ENCODE results near the gene RHOD. TPM values are rescaled to one million over a fixed set of nuclear protein-coding genes. Genes with fewer than 3 reads are reported as not detected.

Gene RHOD
- total and polyA plus RNA-seq, 7 donors: 11.2 to 24.2 (median 14.6) TPM

- Histone ChIP-seq H3K9me3 (no peaks in the 10 kb centered on the region), H3K4me1 (peaks cover 0 to 50% (median 41%) of the 10 kb centered on the region in 4 donors), H3K4me3 (peak overlapping the region; percentile 78 to 97 (median 96)), H3K27ac (peak overlapping the region; percentile 94 to 99 (median 98)), H3K36me3 (no peaks in the 10 kb centered on the region), H3K27me3 (no peaks in the 10 kb centered on the region)
- intact Hi-C loops (cut with DNase I): loop anchor here (2.0 to 10.0 kb wide), 3 partner anchors 48 to 685 kb away; no protein-coding TSS in a partner anchor
- TF ChIP-seq EP300 (IDR thresholded peaks at IDR 0.05) (no peak), POLR2A (IDR thresholded peaks at IDR 0.05) (no peak), CTCF (IDR thresholded peaks at IDR 0.05) (no peak)
- 1% methylated on average over 61 of the region's 61 CpGs for WGBS, 2 donors
- peak; percentile 63 for DNase-seq
These were observed 63.1 kb downstream of the RHOD start for GRCh38 chr11:67119585-67120391.

GRCh38 chr11:67120456-67120855, 63.8 kb downstream of the RHOD start:
- Histone ChIP-seq H3K36me3 (no peaks in the 10 kb centered on the region), H3K9me3 (no peaks in the 10 kb centered on the region), H3K4me1 (peaks cover 0 to 56% (median 42%) of the 10 kb centered on the region in 4 donors), H3K27me3 (no peaks in the 10 kb centered on the region), H3K27ac (peak overlapping the region; percentile 94 to 99 (median 98)), H3K4me3 (peak overlapping the region; percentile 78 to 97 (median 96))
- intact Hi-C loops (cut with DNase I): loop anchor here (5.0 kb wide), 1 partner anchor 47 kb away; no protein-coding TSS in a partner anchor
- TF ChIP-seq POLR2A (IDR thresholded peaks at IDR 0.05) (no peak), POLR2AphosphoS5 (IDR thresholded peaks at IDR 0.05) (no peak), CTCF (IDR thresholded peaks at IDR 0.05) (no peak), EP300 (IDR thresholded peaks at IDR 0.05) (no peak)
- no peak for DNase-seq
- 1% methylated on average over 12 of the region's 12 CpGs for WGBS, 2 donors

- TF ChIP-seq POLR2A (IDR thresholded peaks at IDR 0.05): no peak
- no peak for TF ChIP-seq EP300 (IDR thresholded peaks at IDR 0.05)
- TF ChIP-seq CTCF (IDR thresholded peaks at IDR 0.05): no peak
- TF ChIP-seq POLR2AphosphoS5 (IDR thresholded peaks at IDR 0.05): peak in 2 of 4 donors; percentile 18 to 60
- no peaks in the 10 kb centered on the region for H3K9me3 ChIP-seq
- H3K27ac ChIP-seq: peak overlapping the region; percentile 94 to 99 (median 98)
- H3K4me3 ChIP-seq: peak overlapping the region; percentile 78 to 97 (median 96)
- peak; percentile 70 for DNase-seq
- no peaks in the 10 kb centered on the region for H3K27me3 ChIP-seq
- H3K4me1 ChIP-seq: peaks cover 0 to 58% (median 43%) of the 10 kb centered on the region in 4 donors
- WGBS, 2 donors: 7 to 11% methylated on average over 9 of the region's 9 CpGs
- intact Hi-C loops (cut with DNase I): loop anchor here (5.0 kb wide), 1 partner anchor 46 kb away; no protein-coding TSS in a partner anchor
- peaks cover 0 to 2% (median under 1%) of the 10 kb centered on the region in 4 donors for H3K36me3 ChIP-seq
These were observed 64.4 kb downstream of the RHOD start for GRCh38 chr11:67120881-67121710.

Other genes with a start within 250 kb of the RHOD start
- 10 to 100 TPM in 1 of 4 donors, 1 to 10 TPM in 3; 6.1 to 23.0 (median 9.1) TPM for gene RCE1, start 213.4 kb upstream of the RHOD start, total RNA-seq
- 10 to 100 TPM in 1 of 3 donors, 1 to 10 TPM in 2; 7.8 to 21.8 (median 8.3) TPM for gene RCE1, start 213.4 kb upstream of the RHOD start, polyA plus RNA-seq
- 1 to 10 TPM; 4.2 to 6.8 (median 4.4) TPM for gene LRFN4, start 199.8 kb upstream of the RHOD start, total RNA-seq
- gene LRFN4, start 199.8 kb upstream of the RHOD start, polyA plus RNA-seq: 10 to 100 TPM in 1 of 3 donors, 1 to 10 TPM in 2; 4.2 to 32.2 (median 8.3) TPM
- 10 to 100 TPM in 1 of 4 donors, 1 to 10 TPM in 3; 2.0 to 11.8 (median 5.1) TPM for gene PC, start 98.5 kb upstream of the RHOD start, total RNA-seq
- gene PC, start 98.5 kb upstream of the RHOD start, polyA plus RNA-seq: 10 to 100 TPM; 27.0 to 40.2 (median 34.2) TPM
- not detected for gene C11orf86, start 81.5 kb upstream of the RHOD start, total RNA-seq
- 100 to 1,000 TPM in 2 of 3 donors, 10 to 100 TPM in 1; 61.0 to 297 (median 132) TPM for gene C11orf86, start 81.5 kb upstream of the RHOD start, polyA plus RNA-seq
- gene SYT12, start 33.7 kb upstream of the RHOD start, total RNA-seq: not detected
- 1 to 10 TPM in 1 of 3 donors, under 1 TPM in 2; under 0.01 to 1.1 (median 0.92) TPM for gene SYT12, start 33.7 kb upstream of the RHOD start, polyA plus RNA-seq
- gene KDM2A, start 62.4 kb downstream of the RHOD start, total RNA-seq: 10 to 100 TPM; 25.0 to 67.3 (median 35.7) TPM
- gene KDM2A, start 62.4 kb downstream of the RHOD start, polyA plus RNA-seq: 10 to 100 TPM; 15.6 to 51.5 (median 20.8) TPM
- 10 to 100 TPM; 32.1 to 48.2 (median 38.9) TPM for gene GRK2, start 209.6 kb downstream of the RHOD start, total RNA-seq
- gene GRK2, start 209.6 kb downstream of the RHOD start, polyA plus RNA-seq: 100 to 1,000 TPM in 1 of 3 donors, 10 to 100 TPM in 2; 88.3 to 152 (median 92.0) TPM
- gene ANKRD13D, start 232.5 kb downstream of the RHOD start, total RNA-seq: 10 to 100 TPM; 23.9 to 45.7 (median 24.2) TPM
- gene ANKRD13D, start 232.5 kb downstream of the RHOD start, polyA plus RNA-seq: 10 to 100 TPM in 2 of 3 donors, 1 to 10 TPM in 1; 9.0 to 42.2 (median 16.8) TPM
- 10 to 100 TPM; 20.0 to 37.7 (median 26.6) TPM for gene SSH3, start 246.7 kb downstream of the RHOD start, total RNA-seq
- 10 to 100 TPM; 15.6 to 39.0 (median 21.3) TPM for gene SSH3, start 246.7 kb downstream of the RHOD start, polyA plus RNA-seq

Measured in sigmoid colon (tissue), 7 donors.